Measurements from ENCODE around the gene PIK3AP1.

- TF ChIP-seq CTCF (IDR thresholded peaks at IDR 0.05; ENCODE audit: insufficient read depth, low read length, poor library complexity, severe bottlenecking) (no peak), EZH2phosphoT487 (conservative IDR thresholded peaks at IDR 0.05; ENCODE audit: low read length) (no peak)
These were observed 29.3 kb downstream of the PIK3AP1 start for GRCh38 chr10:96690755-96691730.
